WTC11 (cell line): ENCODE data around the gene GJB1. TPM values are rescaled to one million over a fixed set of nuclear protein-coding genes. Genes with fewer than 3 reads are reported as not detected.

Experiments
- ATAC-seq: fragments of 200-7000 bp; cut with Tn5 transposase; 2 replicates; pipeline ENCODE4 v1.10.0; 2021; ENCODE audit warnings: mild to moderate bottlenecking, moderate library complexity
- CTCF ChIA-PET: fragments of 300-600 bp; sonication (Branson Sonifier 250); formaldehyde crosslinking; loops from one replicate; lab custom pipeline; 2021; ENCODE audit warnings: antibody characterized with exemption; lab: Charles Lee
- POLR2A ChIA-PET: fragments of 350-600 bp; sonication (Branson Sonifier 250); formaldehyde crosslinking; loops from one replicate; lab custom pipeline; 2021; ENCODE audit warnings: antibody characterized with exemption; lab: Charles Lee
- DNase-seq: peaks from one replicate; pipeline ENCODE4 v3.0.0; 2021; ENCODE audit warnings: low spot score
- H3K27ac Mint-ChIP-seq: 2 replicates; pipeline ENCODE4 v1.8.0; 2021; ENCODE audit warnings: mixed read lengths
- H3K27me3 Mint-ChIP-seq: 2 replicates; pipeline ENCODE4 v1.8.0; 2021; ENCODE audit warnings: low read depth, mild to moderate bottlenecking, moderate library complexity, mixed read lengths
- H3K36me3 Mint-ChIP-seq: 2 replicates; pipeline ENCODE4 v1.8.0; 2021; ENCODE audit warnings: mixed read lengths
- H3K4me1 Mint-ChIP-seq: 2 replicates; pipeline ENCODE4 v1.8.0; 2022; ENCODE audit warnings: mixed read lengths
- H3K4me3 Mint-ChIP-seq: 2 replicates; pipeline ENCODE4 v1.8.0; 2021; ENCODE audit warnings: mild to moderate bottlenecking, moderate library complexity, mixed read lengths
- H3K9me3 Mint-ChIP-seq: 2 replicates; pipeline ENCODE4 v1.8.0; 2021; ENCODE audit warnings: mixed read lengths
- E2F4 ChIP-seq: sonication (generic); formaldehyde crosslinking; IDR thresholded peaks from 2 replicates; pipeline ENCODE4 v1.8.1; 2022; ENCODE audit warnings: low read depth, mild to moderate bottlenecking, moderate library complexity, missing genetic modification reagents, borderline replicate concordance
- ELF4 ChIP-seq: sonication (generic); formaldehyde crosslinking; IDR thresholded peaks from 2 replicates; pipeline ENCODE4 v1.8.1; 2022; ENCODE audit warnings: low read depth, mild to moderate bottlenecking, moderate library complexity, missing genetic modification reagents
- ERG ChIP-seq: fragments of 250-450 bp; sonication (Bioruptor Pico); IDR thresholded peaks from 2 replicates; pipeline ENCODE4 v1.8.0; 2021; ENCODE audit warnings: mild to moderate bottlenecking
- FOXJ3 ChIP-seq: sonication (generic); formaldehyde crosslinking; IDR thresholded peaks from 2 replicates; pipeline ENCODE4 v1.9.0; 2021; ENCODE audit warnings: missing genetic modification reagents, mild to moderate bottlenecking, borderline replicate concordance
- GRHL2 ChIP-seq: fragments of 250-450 bp; sonication (Bioruptor Pico); IDR thresholded peaks from 2 replicates; pipeline ENCODE4 v1.8.0; 2022; ENCODE audit warnings: mild to moderate bottlenecking, moderate library complexity; ENCODE audit not compliant: insufficient replicate concordance, severe bottlenecking
- JUN ChIP-seq: sonication (generic); formaldehyde crosslinking; IDR thresholded peaks from 2 replicates; pipeline ENCODE4 v1.8.0; 2023; ENCODE audit warnings: mild to moderate bottlenecking, missing genetic modification reagents
- KAT7 ChIP-seq: sonication (generic); formaldehyde crosslinking; IDR thresholded peaks from 2 replicates; pipeline ENCODE4 v1.8.1; 2023; ENCODE audit warnings: missing genetic modification reagents, mild to moderate bottlenecking, borderline replicate concordance
- MXD4 ChIP-seq: fragments of 250-450 bp; sonication (Bioruptor Pico); IDR thresholded peaks from 2 replicates; pipeline ENCODE4 v1.8.0; 2021; ENCODE audit warnings: mild to moderate bottlenecking, moderate library complexity, borderline replicate concordance
- MYBL2 ChIP-seq: sonication (generic); formaldehyde crosslinking; IDR thresholded peaks from 2 replicates; pipeline ENCODE4 v1.8.1; 2023; ENCODE audit warnings: mild to moderate bottlenecking, moderate library complexity, missing genetic modification reagents
- NFYB ChIP-seq: sonication (generic); formaldehyde crosslinking; conservative IDR thresholded peaks from 2 replicates; pipeline ENCODE4 v1.8.0; 2022; ENCODE audit warnings: low read depth, missing genetic modification reagents
- NR1H2 ChIP-seq: sonication (generic); formaldehyde crosslinking; IDR thresholded peaks from 2 replicates; pipeline ENCODE4 v1.9.0; 2021; ENCODE audit warnings: mild to moderate bottlenecking, moderate library complexity, missing genetic modification reagents
- NR2C2 ChIP-seq: sonication (generic); formaldehyde crosslinking; IDR thresholded peaks from 2 replicates; pipeline ENCODE4 v1.8.0; 2022; ENCODE audit warnings: mild to moderate bottlenecking, missing genetic modification reagents
- OVOL2 ChIP-seq: fragments of 250-450 bp; sonication (Bioruptor Pico); IDR thresholded peaks from 2 replicates; pipeline ENCODE4 v1.9.0; 2021; ENCODE audit warnings: mild to moderate bottlenecking, borderline replicate concordance
- SOX15 ChIP-seq: fragments of 250-450 bp; sonication (Bioruptor Pico); IDR thresholded peaks from 2 replicates; pipeline ENCODE4 v1.9.0; 2021; ENCODE audit warnings: mild to moderate bottlenecking
- TCF7 ChIP-seq: sonication (generic); formaldehyde crosslinking; IDR thresholded peaks from 2 replicates; pipeline ENCODE4 v1.8.0; 2022; ENCODE audit warnings: mild to moderate bottlenecking, low read depth, missing genetic modification reagents, moderate library complexity
- ZNF219 ChIP-seq: sonication (generic); formaldehyde crosslinking; IDR thresholded peaks from 2 replicates; pipeline ENCODE4 v1.8.0; 2023; ENCODE audit warnings: missing genetic modification reagents, mild to moderate bottlenecking, borderline replicate concordance
- total RNA-seq: library from RNA; stranded (reverse); gene quantifications from 3 replicates; pipeline ENCODE4 v1.2.3, GENCODE V29; 2021
- TF ChIP-seq, protein P1 (sequence below): sonication (generic); formaldehyde crosslinking; IDR thresholded peaks from 2 replicates; pipeline ENCODE4 v1.8.1; 2023; ENCODE audit warnings: mild to moderate bottlenecking, missing genetic modification reagents
- TF ChIP-seq, protein P2 (sequence below): fragments of 250-450 bp; sonication (Bioruptor Pico); IDR thresholded peaks from 2 replicates; pipeline ENCODE4 v1.9.0; 2021; ENCODE audit warnings: mild to moderate bottlenecking
- TF ChIP-seq, protein P3 (sequence below): sonication (generic); formaldehyde crosslinking; IDR thresholded peaks from 2 replicates; pipeline ENCODE4 v1.8.1; 2023; ENCODE audit warnings: mild to moderate bottlenecking, missing genetic modification reagents, moderate library complexity

The GJB1 gene
- total RNA-seq, 1 experiment from 2014 or later = 0.17 TPM

DNA sequence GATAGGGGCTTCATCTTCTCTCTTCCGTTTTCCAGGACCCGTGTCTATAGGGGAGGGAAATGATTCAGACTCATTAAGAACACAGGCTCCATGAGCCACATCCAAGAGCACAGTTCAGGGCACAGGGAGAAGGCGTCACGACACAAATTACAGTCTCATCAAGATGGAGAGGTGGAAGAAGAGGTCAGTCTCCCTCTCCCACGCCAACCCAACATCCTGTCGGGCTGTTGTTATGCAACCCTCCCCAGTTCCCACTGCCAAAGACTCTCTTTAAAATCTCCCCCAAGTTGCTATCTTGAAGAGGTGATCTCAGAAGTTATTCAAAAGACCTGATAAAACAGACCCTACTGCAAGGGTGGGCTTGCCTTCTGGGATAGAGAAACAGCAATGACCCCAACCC lies 18.3 kb downstream of the GJB1 start:
- no peak for TF ChIP-seq NFYB (CRISPR knock-in tag)
- no peak for TF ChIP-seq GRHL2
- TF ChIP-seq OVOL2 (CRISPR knock-in tag) = no peak
- no peak for TF ChIP-seq FOXJ3 (CRISPR knock-in tag)
- TF ChIP-seq, protein P1, sequence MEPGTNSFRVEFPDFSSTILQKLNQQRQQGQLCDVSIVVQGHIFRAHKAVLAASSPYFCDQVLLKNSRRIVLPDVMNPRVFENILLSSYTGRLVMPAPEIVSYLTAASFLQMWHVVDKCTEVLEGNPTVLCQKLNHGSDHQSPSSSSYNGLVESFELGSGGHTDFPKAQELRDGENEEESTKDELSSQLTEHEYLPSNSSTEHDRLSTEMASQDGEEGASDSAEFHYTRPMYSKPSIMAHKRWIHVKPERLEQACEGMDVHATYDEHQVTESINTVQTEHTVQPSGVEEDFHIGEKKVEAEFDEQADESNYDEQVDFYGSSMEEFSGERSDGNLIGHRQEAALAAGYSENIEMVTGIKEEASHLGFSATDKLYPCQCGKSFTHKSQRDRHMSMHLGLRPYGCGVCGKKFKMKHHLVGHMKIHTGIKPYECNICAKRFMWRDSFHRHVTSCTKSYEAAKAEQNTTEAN = no peak
- TF ChIP-seq, protein P2, sequence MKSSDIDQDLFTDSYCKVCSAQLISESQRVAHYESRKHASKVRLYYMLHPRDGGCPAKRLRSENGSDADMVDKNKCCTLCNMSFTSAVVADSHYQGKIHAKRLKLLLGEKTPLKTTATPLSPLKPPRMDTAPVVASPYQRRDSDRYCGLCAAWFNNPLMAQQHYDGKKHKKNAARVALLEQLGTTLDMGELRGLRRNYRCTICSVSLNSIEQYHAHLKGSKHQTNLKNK (CRISPR knock-in tag) = no peak
- TF ChIP-seq, all 79 proteins: peak for 0
- CTCF ChIA-PET = no interaction called here
- ATAC-seq = no peak
- Mint-ChIP-seq H3K27ac (no peak overlapping the region), H3K9me3 (no peaks in the 10 kb centered on the region), H3K27me3 (no peaks in the 10 kb centered on the region), H3K4me1 (no peaks in the 10 kb centered on the region), H3K36me3 (peaks cover 61% of the 10 kb centered on the region), H3K4me3 (no peak overlapping the region)
- POLR2A ChIA-PET = no interaction called here
- no peak for DNase-seq

DNA sequence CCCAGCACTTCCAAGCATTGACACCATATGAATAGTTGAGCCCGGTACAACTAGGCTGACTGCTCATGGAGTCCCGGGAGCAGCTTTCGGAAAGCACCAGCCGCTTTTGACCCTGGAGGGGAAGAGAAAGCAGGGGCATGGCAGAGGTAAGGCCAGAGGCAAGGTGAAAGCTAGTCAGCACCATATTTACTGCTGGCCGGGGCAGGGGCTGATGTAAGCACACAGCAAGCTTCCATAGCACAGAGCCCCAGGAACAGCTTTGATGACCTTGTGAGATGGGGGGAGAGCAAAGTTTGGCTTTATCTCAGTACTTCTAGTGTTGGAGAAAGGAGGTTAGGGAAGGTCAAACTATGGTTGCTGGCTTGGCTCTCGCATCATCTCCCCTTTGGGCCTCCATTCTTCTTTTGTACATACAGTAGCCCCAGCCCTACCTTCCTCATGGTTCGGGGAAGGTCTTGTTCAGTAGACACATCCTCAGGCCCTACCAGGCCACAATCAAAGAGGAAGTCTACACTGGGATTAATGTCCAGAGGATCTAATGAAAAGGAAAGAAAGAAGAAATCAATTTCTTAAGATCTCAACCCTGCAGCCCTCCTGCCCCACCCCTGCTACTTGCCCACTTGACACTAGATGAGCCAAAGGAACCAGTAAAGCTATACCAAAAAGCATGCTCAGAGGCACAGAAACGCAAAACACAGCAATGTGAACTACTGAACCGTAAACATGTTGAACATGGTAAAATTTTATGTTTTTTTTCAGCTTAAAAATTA lies 21.5 kb downstream of the GJB1 start:
- Mint-ChIP-seq H3K27me3 (no peaks in the 10 kb centered on the region), H3K36me3 (peaks cover 83% of the 10 kb centered on the region), H3K4me1 (no peaks in the 10 kb centered on the region), H3K9me3 (no peaks in the 10 kb centered on the region), H3K4me3 (no peak overlapping the region), H3K27ac (no peak overlapping the region)
- ATAC-seq (no peak), DNase-seq (no peak)
- ChIA-PET POLR2A (no interaction called here), CTCF (interaction anchor here (0.6 kb wide), 1 partner anchor 112 kb away, joined by 3 read pairs; no protein-coding TSS in a partner anchor)
- no peak for TF ChIP-seq ELF4 (CRISPR knock-in tag)

- no peak for TF ChIP-seq JUN (CRISPR knock-in tag)
- TF ChIP-seq NR1H2 (CRISPR knock-in tag) = no peak
- TF ChIP-seq ELF4 (CRISPR knock-in tag) = no peak
- no peak for TF ChIP-seq MXD4 (CRISPR knock-in tag)
- no peak for TF ChIP-seq E2F4
- TF ChIP-seq OVOL2 (CRISPR knock-in tag) = no peak
- TF ChIP-seq ZNF219 (CRISPR knock-in tag) = no peak
- TF ChIP-seq NR2C2 (CRISPR knock-in tag) = no peak
- TF ChIP-seq TCF7 = no peak
- TF ChIP-seq KAT7 (CRISPR knock-in tag) = no peak
- no peak for TF ChIP-seq SOX15 (CRISPR knock-in tag)
- TF ChIP-seq MYBL2 (CRISPR knock-in tag) = no peak
- no peak for TF ChIP-seq ERG (CRISPR knock-in tag)
- TF ChIP-seq, protein P3, sequence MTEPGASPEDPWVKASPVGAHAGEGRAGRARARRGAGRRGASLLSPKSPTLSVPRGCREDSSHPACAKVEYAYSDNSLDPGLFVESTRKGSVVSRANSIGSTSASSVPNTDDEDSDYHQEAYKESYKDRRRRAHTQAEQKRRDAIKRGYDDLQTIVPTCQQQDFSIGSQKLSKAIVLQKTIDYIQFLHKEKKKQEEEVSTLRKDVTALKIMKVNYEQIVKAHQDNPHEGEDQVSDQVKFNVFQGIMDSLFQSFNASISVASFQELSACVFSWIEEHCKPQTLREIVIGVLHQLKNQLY (CRISPR knock-in tag) = no peak
- TF ChIP-seq, all 79 proteins: peak for 0
- no peak overlapping the region for H3K4me3 Mint-ChIP-seq
- no peak for DNase-seq
- no peak for ATAC-seq
- ChIA-PET CTCF (no interaction called here), POLR2A (no interaction called here)
- no peak overlapping the region for H3K27ac Mint-ChIP-seq
- H3K9me3 Mint-ChIP-seq = no peaks in the 10 kb centered on the region
- H3K36me3 Mint-ChIP-seq = peaks cover 84% of the 10 kb centered on the region
- no peaks in the 10 kb centered on the region for H3K4me1 Mint-ChIP-seq
- no peaks in the 10 kb centered on the region for H3K27me3 Mint-ChIP-seq
These were observed 22.1 kb downstream of the GJB1 start for GRCh38 chrX:71245159-71245558.
